Measurements from ENCODE around the gene WDFY1.

WDFY1 gene

DNA sequence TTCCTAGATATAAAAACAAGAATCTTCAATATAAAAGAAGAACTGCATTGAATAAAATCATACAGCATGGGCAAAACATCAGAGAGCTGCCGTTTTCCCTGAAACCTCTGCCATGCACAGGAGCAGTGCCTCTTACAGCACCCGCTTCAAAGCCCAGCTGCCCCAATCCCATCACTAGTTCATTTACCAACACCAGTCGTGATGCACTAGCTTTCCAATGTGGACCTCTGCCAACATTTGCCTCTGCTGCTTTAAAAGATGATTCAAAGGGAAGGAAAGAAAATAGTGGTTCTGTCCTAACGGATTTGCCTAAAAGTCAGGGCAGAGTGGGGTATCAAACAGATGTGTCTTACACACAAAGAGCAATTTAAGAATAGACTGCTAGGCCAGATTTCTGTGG, 64.3 kb downstream of the WDFY1 start (continued):
- no peak for TF ChIP-seq ZNF184 (tag by site-specific recombination; IDR thresholded peaks at IDR 0.05)
- TF ChIP-seq ZNF501 (tag by site-specific recombination; IDR thresholded peaks at IDR 0.05): no peak
- TF ChIP-seq ZNF138 (tag by site-specific recombination; IDR thresholded peaks at IDR 0.05; ENCODE audit: borderline replicate concordance): no peak
- TF ChIP-seq, protein P1, sequence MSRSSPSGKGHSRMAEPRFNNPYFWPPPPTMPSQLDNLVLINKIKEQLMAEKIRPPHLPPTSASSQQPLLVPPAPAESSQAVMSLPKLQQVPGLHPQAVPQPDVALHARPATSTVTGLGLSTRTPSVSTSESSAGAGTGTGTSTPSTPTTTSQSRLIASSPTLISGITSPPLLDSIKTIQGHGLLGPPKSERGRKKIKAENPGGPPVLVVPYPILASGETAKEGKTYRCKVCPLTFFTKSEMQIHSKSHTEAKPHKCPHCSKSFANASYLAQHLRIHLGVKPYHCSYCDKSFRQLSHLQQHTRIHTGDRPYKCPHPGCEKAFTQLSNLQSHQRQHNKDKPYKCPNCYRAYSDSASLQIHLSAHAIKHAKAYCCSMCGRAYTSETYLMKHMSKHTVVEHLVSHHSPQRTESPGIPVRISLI (tag by site-specific recombination; IDR thresholded peaks at IDR 0.05): no peak
- no peak for TF ChIP-seq ZNF266 (tag by site-specific recombination; IDR thresholded peaks at IDR 0.05; ENCODE audit: low read depth)
- TF ChIP-seq ZNF624 (tag by site-specific recombination; IDR thresholded peaks at IDR 0.05): no peak

DNA sequence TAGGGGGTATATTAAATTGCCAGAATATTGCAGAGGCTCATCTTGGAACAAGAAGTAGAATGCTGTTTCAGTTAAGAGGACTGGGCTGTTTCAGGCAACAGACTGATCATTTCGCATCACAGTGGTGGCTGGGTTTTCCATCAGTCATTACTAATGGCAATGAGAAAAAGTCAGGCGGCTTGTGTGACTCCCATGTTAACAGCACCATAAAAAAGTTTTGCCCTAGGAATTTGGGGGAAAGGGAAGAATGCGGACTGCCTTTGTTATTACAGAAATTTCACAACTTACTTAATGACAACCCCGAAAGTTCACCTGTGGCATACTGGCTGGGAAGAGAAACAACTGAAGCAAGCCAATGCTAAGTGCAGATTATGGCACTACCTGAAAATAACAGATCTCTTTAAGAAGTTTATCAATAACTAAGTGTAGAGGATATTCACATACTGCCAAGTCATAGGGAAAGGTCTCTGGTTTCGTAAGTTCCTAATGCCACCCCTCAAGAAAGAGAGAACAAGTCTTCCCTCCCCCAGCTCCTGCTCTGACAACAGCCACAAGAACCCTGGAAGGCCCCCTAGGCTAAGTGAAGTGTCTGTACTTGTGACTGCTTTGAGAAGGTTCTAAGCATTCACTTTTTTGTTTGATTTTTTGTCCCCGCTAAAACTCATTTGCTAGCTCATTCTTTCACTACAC, 67.3 kb downstream of the WDFY1 start:
- no peaks in the 10 kb centered on the region for H3K4me1 ChIP-seq (ENCODE audit: control insufficient read depth, insufficient read depth, low read length)
- H3K36me3 ChIP-seq (ENCODE audit: control insufficient read depth in 2 of 2, insufficient read depth in 1 of 2, low read length in 2 of 2): peaks cover 27 to 77% of the 10 kb centered on the region in 2 experiments
- H3K4me3 ChIP-seq (ENCODE audit: low read depth, low read length): no peak overlapping the region
- H3K27ac ChIP-seq (ENCODE audit: extremely low read depth, low read depth, low read length): no peak overlapping the region
- POLR2A ChIA-PET: no interaction called here
- CTCF ChIA-PET: no interaction called here
- no peak for TF ChIP-seq KLF1 (tag by site-specific recombination; IDR thresholded peaks at IDR 0.05)
- TF ChIP-seq ZNF37A (tag by site-specific recombination; IDR thresholded peaks at IDR 0.05): no peak
- TF ChIP-seq, protein P2, sequence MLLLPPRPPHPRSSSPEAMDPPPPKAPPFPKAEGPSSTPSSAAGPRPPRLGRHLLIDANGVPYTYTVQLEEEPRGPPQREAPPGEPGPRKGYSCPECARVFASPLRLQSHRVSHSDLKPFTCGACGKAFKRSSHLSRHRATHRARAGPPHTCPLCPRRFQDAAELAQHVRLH (tag by site-specific recombination; IDR thresholded peaks at IDR 0.05): no peak
- TF ChIP-seq ZNF211 (tag by site-specific recombination; IDR thresholded peaks at IDR 0.05; ENCODE audit: low read depth): no peak
- TF ChIP-seq HOXD13 (CRISPR knock-in tag; IDR thresholded peaks at IDR 0.05; ENCODE audit: borderline replicate concordance): no peak
- TF ChIP-seq, protein P3, sequence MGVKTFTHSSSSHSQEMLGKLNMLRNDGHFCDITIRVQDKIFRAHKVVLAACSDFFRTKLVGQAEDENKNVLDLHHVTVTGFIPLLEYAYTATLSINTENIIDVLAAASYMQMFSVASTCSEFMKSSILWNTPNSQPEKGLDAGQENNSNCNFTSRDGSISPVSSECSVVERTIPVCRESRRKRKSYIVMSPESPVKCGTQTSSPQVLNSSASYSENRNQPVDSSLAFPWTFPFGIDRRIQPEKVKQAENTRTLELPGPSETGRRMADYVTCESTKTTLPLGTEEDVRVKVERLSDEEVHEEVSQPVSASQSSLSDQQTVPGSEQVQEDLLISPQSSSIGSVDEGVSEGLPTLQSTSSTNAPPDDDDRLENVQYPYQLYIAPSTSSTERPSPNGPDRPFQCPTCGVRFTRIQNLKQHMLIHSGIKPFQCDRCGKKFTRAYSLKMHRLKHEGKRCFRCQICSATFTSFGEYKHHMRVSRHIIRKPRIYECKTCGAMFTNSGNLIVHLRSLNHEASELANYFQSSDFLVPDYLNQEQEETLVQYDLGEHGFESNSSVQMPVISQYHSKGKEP (tag by site-specific recombination; IDR thresholded peaks at IDR 0.05): no peak
- TF ChIP-seq, protein P4, sequence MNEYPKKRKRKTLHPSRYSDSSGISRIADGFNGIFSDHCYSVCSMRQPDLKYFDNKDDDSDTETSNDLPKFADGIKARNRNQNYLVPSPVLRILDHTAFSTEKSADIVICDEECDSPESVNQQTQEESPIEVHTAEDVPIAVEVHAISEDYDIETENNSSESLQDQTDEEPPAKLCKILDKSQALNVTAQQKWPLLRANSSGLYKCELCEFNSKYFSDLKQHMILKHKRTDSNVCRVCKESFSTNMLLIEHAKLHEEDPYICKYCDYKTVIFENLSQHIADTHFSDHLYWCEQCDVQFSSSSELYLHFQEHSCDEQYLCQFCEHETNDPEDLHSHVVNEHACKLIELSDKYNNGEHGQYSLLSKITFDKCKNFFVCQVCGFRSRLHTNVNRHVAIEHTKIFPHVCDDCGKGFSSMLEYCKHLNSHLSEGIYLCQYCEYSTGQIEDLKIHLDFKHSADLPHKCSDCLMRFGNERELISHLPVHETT (tag by site-specific recombination; IDR thresholded peaks at IDR 0.05): no peak
- TF ChIP-seq HOXA7 (CRISPR knock-in tag; IDR thresholded peaks at IDR 0.05; ENCODE audit: borderline replicate concordance): no peak
- no peaks in the 10 kb centered on the region for H3K9me3 ChIP-seq (ENCODE audit: control insufficient read depth, insufficient read depth, low read depth, low read length)

DNA sequence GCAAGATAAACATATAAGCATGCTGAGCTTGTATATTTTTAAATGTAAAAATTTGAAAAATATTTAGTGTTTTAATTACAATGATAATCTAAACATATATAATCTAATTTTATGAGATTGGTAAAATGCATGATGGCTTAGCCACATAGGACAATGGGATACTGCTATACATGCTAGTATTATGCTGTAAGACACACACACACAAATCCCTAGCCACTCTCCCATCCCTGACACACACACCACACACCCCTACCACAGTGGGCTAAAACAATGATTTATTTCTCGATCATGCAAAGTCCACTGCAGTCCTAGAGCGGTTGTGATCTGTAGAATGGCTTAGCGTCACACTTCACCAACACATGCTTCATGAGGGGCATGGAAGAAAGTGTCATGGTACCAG, 71.5 kb downstream of the WDFY1 start:
- TF ChIP-seq ZNF132 (tag by site-specific recombination; IDR thresholded peaks at IDR 0.05; ENCODE audit: borderline replicate concordance) (no peak), ZNF558 (tag by site-specific recombination; IDR thresholded peaks at IDR 0.05) (peak; percentile 92)
- TF ChIP-seq, protein P5, sequence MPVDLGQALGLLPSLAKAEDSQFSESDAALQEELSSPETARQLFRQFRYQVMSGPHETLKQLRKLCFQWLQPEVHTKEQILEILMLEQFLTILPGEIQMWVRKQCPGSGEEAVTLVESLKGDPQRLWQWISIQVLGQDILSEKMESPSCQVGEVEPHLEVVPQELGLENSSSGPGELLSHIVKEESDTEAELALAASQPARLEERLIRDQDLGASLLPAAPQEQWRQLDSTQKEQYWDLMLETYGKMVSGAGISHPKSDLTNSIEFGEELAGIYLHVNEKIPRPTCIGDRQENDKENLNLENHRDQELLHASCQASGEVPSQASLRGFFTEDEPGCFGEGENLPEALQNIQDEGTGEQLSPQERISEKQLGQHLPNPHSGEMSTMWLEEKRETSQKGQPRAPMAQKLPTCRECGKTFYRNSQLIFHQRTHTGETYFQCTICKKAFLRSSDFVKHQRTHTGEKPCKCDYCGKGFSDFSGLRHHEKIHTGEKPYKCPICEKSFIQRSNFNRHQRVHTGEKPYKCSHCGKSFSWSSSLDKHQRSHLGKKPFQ (tag by site-specific recombination; IDR thresholded peaks at IDR 0.05): no peak
- ChIA-PET POLR2A (no interaction called here), CTCF (interaction anchor here (0.6 kb wide), 1 partner anchor 656 kb away, joined by 6 read pairs; no protein-coding TSS in a partner anchor)
- Histone ChIP-seq H3K4me3 (ENCODE audit: low read depth, low read length) (no peak overlapping the region), H3K9me3 (ENCODE audit: control insufficient read depth, insufficient read depth, low read depth, low read length) (no peaks in the 10 kb centered on the region), H3K4me1 (ENCODE audit: control insufficient read depth, insufficient read depth, low read length) (no peaks in the 10 kb centered on the region), H3K36me3 (ENCODE audit: control insufficient read depth in 2 of 2, insufficient read depth in 1 of 2, low read length in 2 of 2) (peaks cover 10 to 43% of the 10 kb centered on the region in 2 experiments), H3K27ac (ENCODE audit: extremely low read depth, low read depth, low read length) (no peak overlapping the region)
